GDM1 (cell line): ENCODE measurements around the gene GRID1.

Experiments
- DNase-seq: peaks from one replicate; lab custom pipeline; 2025; lab: John Stamatoyannopoulos, UW

GRID1 gene

DNA sequence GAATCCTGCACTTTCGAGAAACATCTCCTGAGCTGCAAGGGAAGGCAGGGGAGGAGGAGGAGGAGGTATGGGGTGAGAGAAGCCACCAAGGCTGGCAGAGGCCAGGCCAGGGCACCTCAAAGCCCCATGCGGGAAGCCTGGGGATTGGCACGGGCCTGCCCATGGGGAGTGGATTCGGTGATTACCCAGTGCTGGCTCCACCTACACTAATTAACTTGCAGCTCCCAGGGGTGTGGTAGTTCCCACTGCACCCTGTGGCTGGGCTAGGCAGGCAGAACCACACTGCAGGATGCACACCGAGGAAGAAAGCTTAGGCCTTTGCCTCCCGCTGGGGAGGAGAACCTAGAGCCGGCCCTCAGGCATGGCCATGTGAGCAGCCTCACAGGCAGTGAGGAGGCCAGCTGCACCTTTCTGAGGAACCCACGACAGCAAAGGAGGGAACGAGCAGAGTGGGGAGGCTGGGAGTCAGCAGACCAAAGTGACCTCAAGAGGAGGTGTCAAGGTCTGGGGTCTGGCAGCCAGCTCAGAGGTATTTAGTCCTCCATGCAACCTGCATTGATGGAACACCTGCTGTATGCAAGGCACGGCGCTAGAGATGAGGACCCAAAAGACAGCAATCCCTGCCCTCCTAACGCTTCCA, 27.2 kb downstream of the GRID1 start:
- no peak for DNase-seq

DNA sequence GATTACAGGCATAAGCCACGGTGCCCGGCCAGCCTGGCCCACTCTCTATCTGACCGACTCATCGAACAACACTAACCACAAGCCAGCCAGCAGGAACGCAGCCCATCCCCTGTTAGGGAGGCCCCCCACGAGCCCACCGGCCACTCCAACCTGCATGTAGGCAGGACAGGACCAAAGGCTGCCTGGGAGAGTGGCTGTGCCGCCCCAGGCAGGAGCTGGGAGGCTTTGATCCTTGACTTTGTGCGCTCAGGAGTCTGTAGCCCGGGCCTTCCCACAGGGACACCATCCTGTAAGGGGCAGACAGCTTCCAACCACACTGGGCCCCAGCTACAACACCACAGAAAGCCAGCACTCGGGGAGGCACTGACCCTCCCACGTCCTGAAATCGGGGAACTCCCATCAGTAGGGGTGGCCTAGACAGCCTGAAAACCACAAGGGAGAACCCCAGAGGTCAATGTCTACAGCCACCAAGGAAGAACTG, 29.4 kb downstream of the GRID1 start:
- no peak for DNase-seq

DNA sequence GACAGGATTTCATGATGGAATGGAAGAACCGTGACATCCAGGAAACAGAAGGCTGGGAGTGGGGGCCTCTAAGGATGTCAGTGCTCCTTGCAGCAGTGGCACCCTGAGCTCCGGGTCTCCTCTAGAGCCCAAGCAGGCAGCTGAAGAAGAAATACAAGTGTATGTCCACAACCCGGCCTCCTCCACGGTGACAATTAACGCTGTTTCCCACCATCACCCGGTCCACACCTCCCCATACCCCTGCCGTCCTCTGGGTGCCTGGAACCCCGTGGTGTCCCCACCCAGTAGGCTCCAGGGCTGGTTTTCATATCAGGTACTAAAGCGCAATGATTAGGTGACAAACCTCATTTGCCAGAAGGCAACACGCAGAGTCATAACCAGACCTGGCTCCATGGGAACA, 30.3 kb downstream of the GRID1 start:
- no peak for DNase-seq

- DNase-seq, result no peak
Measured at GRCh38 chr10:86335831-86336230, 30.8 kb downstream of the GRID1 start.

- DNase-seq, result no peak
Measured at GRCh38 chr10:86335257-86335656, 31.3 kb downstream of the GRID1 start.

GRCh38 chr10:86334488-86335085, 32.0 kb downstream of the GRID1 start:
- DNase-seq, result no peak

GRCh38 chr10:86333826-86334487, 32.6 kb downstream of the GRID1 start:
- no peak for DNase-seq

DNA sequence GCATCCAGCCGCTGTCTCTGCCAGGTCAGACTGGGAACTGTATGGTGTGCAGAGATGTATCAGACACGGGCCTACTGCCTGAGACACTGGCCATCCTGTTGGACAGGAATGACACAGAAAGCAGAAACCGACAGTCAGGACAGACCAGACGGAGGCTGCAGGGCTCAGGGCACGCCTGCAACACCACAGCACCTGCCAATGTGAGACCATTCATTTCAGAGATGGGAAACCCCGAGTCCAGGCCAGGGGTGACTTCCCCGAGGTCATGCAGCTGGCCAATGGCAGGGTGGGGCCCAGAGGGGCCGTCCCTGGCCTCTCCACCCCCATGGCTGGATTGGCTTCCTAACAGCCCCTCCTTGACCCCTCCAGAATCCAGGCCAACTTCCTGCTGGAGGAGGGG, 34.7 kb downstream of the GRID1 start:
- DNase-seq, result no peak

DNA sequence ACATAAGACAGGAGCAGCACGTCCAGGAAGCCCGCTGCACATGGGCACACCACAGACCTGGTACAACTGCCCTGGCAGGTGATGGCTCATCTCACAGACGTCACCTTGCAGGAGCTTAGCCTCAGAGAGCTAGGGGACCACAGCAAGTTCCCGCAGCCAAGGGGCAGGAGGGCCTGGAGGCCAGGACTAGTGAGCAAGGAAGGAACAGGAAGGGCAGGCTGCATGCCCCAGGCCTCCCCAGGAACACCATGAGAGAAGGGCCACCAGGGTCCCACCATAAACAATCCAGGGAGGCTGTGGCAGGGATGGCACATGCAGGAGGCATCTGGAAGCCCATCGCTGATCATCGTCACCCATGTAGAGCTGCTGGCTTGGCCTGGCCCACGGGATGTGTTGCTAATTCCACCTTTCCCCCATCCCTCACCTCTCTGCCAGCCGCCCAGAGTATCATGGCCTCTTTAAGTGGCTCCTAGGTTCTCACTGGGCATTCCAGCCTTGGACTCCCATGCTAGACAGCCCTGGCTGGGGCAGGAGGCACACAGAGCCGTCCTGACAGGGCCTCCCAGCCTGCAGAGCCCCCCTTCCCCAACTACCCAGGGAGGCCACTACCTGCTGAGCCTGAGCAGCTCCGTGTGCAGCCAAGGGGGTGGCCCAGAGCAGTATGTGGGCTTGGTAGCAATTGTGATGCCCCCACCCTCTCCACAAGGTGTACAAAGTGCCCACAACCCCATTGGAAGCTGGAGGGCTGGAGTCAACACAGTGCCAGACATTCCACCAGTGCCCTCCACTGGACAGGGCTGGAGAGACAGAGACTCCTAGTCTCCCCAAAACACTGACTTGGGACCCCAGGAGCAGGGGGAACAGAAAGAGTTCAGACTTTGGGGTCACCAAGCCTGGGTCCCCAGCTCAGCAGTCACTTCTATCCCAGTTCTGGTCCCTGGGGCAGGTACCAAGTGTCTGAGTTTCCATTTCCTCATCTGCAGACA, 35.5 kb downstream of the GRID1 start:
- DNase-seq, result no peak

DNA sequence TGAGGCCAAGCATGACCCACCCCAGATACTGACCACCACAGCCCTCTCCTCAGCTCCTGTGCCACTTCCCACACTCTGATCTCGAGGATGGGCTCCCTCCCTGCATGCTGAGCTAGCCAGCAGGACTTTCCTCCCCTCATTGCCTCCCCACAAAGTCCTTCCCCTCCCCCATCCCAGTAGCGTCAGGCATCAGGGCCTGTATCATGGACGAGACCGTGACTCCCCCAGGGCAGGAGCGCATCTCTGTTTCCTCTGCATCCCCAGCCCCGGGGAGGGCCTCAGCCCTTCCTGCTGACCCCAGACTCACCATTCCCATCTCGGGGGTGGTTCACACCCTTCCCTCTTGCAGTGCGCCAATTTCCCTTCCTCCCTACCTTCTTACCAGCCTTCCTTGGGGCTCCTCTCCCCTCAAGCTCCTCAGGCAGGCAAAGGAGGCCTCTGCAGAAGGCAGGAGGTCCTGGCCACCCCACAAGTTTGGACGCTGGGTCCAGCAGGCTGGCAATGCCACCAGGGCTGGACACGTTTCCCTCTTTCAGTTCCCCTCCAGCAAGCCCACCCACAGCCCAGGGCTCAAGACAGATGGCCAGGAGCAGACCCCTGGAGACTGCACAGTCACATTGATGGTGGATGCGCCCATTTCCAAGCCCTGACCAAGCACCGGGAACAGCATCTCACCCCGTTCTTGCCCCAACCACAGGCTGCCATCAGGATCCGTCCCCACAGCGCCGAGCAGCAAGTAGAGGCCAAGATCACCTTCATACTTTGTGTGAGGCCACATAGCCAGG, 36.5 kb downstream of the GRID1 start:
- DNase-seq, result no peak

DNA sequence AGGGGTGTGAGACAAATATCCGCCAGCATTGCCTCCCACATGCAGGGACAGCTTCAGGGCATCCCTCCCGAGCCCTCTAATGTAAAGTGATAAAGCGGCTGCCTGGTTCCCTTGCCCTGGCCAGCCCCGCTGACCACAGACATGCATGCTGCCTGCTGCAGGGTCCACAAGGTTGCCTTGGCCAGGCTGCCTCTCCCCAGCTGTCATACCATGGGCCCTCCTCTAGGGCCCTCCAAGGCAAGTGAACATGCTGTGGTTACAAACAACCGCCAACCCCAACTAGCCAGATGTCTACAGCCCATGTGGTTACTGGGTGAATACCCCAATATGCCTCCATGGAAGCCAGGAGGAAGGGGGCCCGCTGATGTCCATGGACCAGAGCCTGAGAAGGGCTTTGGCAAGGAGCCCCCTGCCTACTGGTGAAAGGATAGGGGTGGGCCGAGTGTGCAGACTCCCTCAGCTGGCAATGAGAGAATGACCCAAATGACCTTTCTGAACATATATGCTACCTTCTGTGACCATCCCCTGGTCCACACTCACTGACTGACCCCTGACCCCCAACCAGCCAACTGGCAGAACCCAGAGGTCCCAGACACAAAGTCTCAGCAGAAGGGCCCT, 37.4 kb downstream of the GRID1 start:
- DNase-seq, result no peak

- no peak for DNase-seq
Measured at GRCh38 chr10:86327954-86328725, 38.5 kb downstream of the GRID1 start.

- no peak for DNase-seq
Measured at GRCh38 chr10:86325158-86325557, 41.4 kb downstream of the GRID1 start.

- DNase-seq, result no peak
Measured at GRCh38 chr10:86321568-86321967, 45.0 kb downstream of the GRID1 start.

DNA sequence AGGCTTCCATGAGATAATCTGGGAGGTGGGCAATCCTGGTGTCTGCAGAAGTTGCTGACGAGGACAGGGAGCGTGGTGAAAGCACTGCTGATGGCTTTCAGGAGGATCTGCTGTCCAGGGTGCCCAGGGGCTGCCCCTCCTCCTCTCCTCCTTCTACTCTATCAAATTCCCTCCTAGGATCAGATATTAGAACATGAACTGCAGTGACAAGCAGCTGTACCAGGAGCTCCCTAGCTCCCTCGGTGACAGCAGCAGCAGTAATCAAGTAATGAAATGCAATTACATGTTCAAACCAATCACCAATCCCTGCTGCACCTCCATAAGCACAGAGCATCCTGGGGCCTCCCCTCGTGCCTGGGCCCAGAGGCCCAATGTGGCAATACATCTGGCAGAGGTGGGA, 46.9 kb downstream of the GRID1 start:
- no peak for DNase-seq

DNA sequence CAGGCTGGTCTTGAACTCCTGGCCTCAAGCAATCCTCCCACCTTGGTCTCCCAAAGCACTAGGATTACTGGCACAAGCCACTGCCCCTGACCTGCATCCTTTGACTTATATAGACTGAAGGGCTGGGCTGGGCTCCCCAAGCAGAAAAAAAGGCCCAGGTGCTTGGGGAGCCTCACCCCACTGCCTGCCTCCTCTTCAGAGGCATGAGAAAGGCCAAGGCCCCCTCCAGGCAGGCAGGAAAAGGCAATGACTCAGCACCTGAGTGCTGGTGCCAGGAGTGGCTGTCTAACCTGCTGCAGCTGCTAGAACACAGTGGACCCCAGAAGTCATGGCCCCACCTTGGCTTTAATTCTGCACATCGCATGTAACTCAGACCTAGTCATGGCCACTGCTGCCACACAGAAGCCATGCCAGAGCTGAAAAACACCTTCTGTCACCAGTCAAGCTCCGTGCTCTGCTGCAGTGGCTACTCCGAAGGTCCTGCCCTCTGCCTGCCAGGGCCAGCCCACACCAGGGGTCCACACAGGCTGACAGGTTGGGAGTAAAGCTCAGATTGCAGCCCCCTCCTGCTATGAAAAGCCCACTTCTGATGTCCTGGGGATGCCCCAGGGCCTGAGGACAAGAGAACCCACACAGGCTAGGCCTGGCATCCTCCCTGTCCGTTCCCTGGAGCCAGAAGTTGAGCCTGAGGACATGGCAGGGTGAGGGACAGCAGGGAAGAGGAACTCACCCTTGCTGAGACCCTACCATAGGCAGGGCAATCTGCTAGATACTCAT, 48.5 kb downstream of the GRID1 start:
- no peak for DNase-seq

DNA sequence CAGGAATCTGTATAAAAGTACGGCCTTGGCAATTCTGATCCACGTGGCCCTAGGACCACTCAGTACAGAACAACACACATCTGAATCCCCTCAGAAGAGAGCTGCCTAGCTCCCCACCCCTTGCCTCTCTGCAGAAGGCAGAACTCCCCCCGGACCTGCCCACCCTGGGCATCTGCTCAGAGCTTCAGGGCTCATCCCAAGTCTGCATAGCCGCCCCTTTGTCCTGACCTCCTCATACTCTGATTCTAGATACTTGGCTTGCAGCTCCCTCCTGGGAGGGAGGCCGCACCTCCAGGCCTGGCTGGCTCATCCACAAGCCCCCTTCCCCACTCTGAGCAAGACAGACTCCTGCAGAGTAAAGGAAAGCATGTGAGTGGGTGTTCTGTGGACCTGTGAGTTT, 49.6 kb downstream of the GRID1 start:
- no peak for DNase-seq

GRCh38 chr10:86316274-86316835, 50.2 kb downstream of the GRID1 start:
- no peak for DNase-seq

- DNase-seq, result no peak
Measured at GRCh38 chr10:86315549-86315942, 51.0 kb downstream of the GRID1 start.
